Lower leg skin (tissue), 3 donors: ENCODE data around the gene KRT74.

Source experiments
- POLR2A ChIP-seq, 2 donors: fragments of 450-650 bp; IDR thresholded peaks; one replicate each; pipeline ENCODE4 v1.6.1; 2016 to 2017; ENCODE audit warnings: antibody characterized with exemption in 2 of 2, mild to moderate bottlenecking in 1 of 2, moderate library complexity in 1 of 2
- TF ChIP-seq, protein P1 (sequence below), 3 donors: fragments of 450-650 bp; IDR thresholded peaks; one replicate each; pipeline ENCODE4 v1.5.1; 2016; ENCODE audit warnings: antibody characterized with exemption in 3 of 3, mild to moderate bottlenecking in 3 of 3, moderate library complexity in 2 of 3

DNA sequence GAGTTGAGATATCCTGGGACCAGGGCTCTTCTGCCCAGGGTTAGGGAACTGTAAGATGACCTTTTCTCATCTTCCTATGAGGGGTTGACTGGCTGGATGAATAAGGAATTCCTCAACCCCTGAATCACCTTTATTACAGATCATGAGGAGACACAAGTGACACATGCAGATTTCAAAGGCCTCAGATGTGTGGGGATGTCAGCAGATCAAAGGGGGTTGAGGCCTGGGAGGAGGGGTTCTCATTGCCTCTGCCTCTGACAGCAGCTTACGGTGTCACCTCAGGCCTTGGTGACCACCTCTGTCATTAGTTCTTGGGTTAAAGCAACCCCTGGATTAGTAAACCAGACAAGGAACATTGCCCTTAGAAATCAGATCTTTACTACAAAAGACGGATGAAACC, 29.7 kb upstream of the KRT74 start:
- no peak for TF ChIP-seq POLR2A (IDR thresholded peaks at IDR 0.05)
- TF ChIP-seq, protein P1, sequence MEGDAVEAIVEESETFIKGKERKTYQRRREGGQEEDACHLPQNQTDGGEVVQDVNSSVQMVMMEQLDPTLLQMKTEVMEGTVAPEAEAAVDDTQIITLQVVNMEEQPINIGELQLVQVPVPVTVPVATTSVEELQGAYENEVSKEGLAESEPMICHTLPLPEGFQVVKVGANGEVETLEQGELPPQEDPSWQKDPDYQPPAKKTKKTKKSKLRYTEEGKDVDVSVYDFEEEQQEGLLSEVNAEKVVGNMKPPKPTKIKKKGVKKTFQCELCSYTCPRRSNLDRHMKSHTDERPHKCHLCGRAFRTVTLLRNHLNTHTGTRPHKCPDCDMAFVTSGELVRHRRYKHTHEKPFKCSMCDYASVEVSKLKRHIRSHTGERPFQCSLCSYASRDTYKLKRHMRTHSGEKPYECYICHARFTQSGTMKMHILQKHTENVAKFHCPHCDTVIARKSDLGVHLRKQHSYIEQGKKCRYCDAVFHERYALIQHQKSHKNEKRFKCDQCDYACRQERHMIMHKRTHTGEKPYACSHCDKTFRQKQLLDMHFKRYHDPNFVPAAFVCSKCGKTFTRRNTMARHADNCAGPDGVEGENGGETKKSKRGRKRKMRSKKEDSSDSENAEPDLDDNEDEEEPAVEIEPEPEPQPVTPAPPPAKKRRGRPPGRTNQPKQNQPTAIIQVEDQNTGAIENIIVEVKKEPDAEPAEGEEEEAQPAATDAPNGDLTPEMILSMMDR (IDR thresholded peaks at IDR 0.05), result no peak
